Ovary (tissue), 9 donors: Measurements from ENCODE around the gene MRRF. TPM values are rescaled to one million over a fixed set of nuclear protein-coding genes. Genes with fewer than 3 reads are reported as not detected.

Experiments
- DNase-seq, 5 donors: peaks; one replicate each; pipeline ENCODE4 v3.0.0-alpha.2; 2019 to 2020
- H3K27ac ChIP-seq, 2 donors: fragments of 200-600 bp; one replicate each; pipeline versions ENCODE4 v1.5.1 to v1.8.0; 2019 to 2022
- H3K27me3 ChIP-seq: fragments of 200-600 bp; one replicate; pipeline ENCODE4 v1.8.0; 2022
- H3K36me3 ChIP-seq: fragments of 200-600 bp; sonication (generic); one replicate; pipeline ENCODE4 v1.5.1; 2019
- H3K4me1 ChIP-seq: one replicate; pipeline ENCODE4 v1.8.1; 2013; ENCODE audit warnings: mild to moderate bottlenecking, moderate library complexity; ENCODE audit not compliant: insufficient read depth
- H3K4me3 ChIP-seq: fragments of 200-600 bp; sonication (generic); one replicate; pipeline ENCODE4 v1.5.1; 2017
- H3K9me3 ChIP-seq, 2 donors: fragments of 200-600 bp in 1 of 2; sonication (generic) in 1 of 2; one replicate each; pipeline versions ENCODE4 v1.5.1 to v1.8.1; 2013 to 2019; ENCODE audit warnings: mild to moderate bottlenecking in 1 of 2, moderate library complexity in 1 of 2
- EP300 ChIP-seq: sonication (generic); formaldehyde crosslinking; IDR thresholded peaks from one replicate; pipeline ENCODE4 v1.6.1; 2017; ENCODE audit warnings: antibody characterized with exemption
- POLR2A ChIP-seq: fragments of 450-650 bp; IDR thresholded peaks from one replicate; pipeline ENCODE4 v1.6.1; 2017; ENCODE audit warnings: antibody characterized with exemption, mild to moderate bottlenecking, moderate library complexity
- WGBS, 3 donors: extraction: QIAGEN DNeasy Blood & Tissue Kit in 1 of 3; methylation state at CpG; one replicate each; pipeline versions ENCODE4 v1.1.5 to v1.1.7; 2013 to 2017; 5-methylcytosine and 5-hydroxymethylcytosine counted together
- intact Hi-C, 4 donors: fragments of 100-400 bp; cut with DNase I; formaldehyde crosslinking; loops; one replicate each; pipeline versions ENCODE4 v1.11.0 to v1.15.1; 2022 to 2023
- polyA plus RNA-seq, 2 donors: library from polyadenylated mRNA; stranded (reverse); fragments of 200-250 nt in 1 of 2; fragments of 350-450 nt in 1 of 2; fragmentation: Illumina TruSeq in 1 of 2; extraction: RNeasy Lipid Tissue Mini Kit (QIAGEN cat#74804) in 1 of 2; gene quantifications; one replicate each; pipeline ENCODE4 v1.2.3, GENCODE V29; 2013 to 2014
- total RNA-seq, 7 donors: library from RNA; depleted of rRNA in 2 of 7; stranded (reverse); fragments of >200 nt in 2 of 7; fragmentation: NEBNext Ultra II Directional in 3 of 7; extraction: Animal tissue kit (Norgen Biotek cat#: 25700) in 3 of 7; gene quantifications; one replicate each; pipeline versions ENCODE4 v1.1.0 to v1.2.4, GENCODE V29; 2016 to 2023
- TF ChIP-seq, protein P1 (sequence below), 3 donors: fragments of 450-650 bp in 2 of 3; fragments of 200-600 bp in 1 of 3; IDR thresholded peaks; one replicate each; pipeline versions ENCODE4 v1.5.1 to v1.8.0; 2016 to 2022; ENCODE audit warnings: antibody characterized with exemption in 3 of 3, mild to moderate bottlenecking in 1 of 3
- donor health status: DM: no; HTN: no; CAD: no; lungs with moderate emphysema.
- donor health status: DM: no; HTN: no; CAD: no.
- donor health status: Bipolar disorder and iron deficiency.
- donor health status: DM: yes; HTN: yes; CAD: no.
- donor health status: DM: no; HTN: no; CAD: no.
- donor health status: DM: yes; HTN: yes; CAD: no.

MRRF gene
- total and polyA plus RNA-seq, 9 donors, result 15.6 to 29.8 (median 22.2) TPM

DNA sequence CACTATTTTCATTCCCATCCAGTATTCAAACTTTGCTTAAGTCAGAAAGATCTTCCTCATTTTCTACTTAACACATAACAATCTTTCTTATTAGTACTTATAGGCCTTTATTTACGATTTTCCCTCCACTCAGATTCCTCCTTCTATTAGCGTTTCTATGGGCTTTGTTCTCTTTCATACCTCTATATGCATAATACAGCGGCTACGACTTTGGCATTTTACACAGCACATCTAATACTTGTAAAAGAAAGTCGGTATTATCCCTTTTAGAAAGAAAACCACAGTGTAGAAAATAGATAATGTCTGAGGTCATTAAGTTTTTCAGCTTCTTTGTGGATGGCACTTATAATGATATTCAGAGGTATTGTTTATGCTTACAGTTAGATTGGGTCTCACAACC is 8.5 kb upstream of the MRRF start:
- 88 to 93% (median 88%) methylated on average over 5 of the region's 5 CpGs for WGBS, 3 donors
- TF ChIP-seq, protein P1, sequence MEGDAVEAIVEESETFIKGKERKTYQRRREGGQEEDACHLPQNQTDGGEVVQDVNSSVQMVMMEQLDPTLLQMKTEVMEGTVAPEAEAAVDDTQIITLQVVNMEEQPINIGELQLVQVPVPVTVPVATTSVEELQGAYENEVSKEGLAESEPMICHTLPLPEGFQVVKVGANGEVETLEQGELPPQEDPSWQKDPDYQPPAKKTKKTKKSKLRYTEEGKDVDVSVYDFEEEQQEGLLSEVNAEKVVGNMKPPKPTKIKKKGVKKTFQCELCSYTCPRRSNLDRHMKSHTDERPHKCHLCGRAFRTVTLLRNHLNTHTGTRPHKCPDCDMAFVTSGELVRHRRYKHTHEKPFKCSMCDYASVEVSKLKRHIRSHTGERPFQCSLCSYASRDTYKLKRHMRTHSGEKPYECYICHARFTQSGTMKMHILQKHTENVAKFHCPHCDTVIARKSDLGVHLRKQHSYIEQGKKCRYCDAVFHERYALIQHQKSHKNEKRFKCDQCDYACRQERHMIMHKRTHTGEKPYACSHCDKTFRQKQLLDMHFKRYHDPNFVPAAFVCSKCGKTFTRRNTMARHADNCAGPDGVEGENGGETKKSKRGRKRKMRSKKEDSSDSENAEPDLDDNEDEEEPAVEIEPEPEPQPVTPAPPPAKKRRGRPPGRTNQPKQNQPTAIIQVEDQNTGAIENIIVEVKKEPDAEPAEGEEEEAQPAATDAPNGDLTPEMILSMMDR (IDR thresholded peaks at IDR 0.05), result no peak
- H3K4me1 ChIP-seq, result peaks cover 1% of the 10 kb centered on the region
- no peak overlapping the region for H3K4me3 ChIP-seq
- H3K27me3 ChIP-seq, result no peaks in the 10 kb centered on the region
- no peak for DNase-seq
- no peak overlapping the region for H3K27ac ChIP-seq
- no peaks in the 10 kb centered on the region for H3K9me3 ChIP-seq
- no peaks in the 10 kb centered on the region for H3K36me3 ChIP-seq
- intact Hi-C loops, result no loop called here

DNA sequence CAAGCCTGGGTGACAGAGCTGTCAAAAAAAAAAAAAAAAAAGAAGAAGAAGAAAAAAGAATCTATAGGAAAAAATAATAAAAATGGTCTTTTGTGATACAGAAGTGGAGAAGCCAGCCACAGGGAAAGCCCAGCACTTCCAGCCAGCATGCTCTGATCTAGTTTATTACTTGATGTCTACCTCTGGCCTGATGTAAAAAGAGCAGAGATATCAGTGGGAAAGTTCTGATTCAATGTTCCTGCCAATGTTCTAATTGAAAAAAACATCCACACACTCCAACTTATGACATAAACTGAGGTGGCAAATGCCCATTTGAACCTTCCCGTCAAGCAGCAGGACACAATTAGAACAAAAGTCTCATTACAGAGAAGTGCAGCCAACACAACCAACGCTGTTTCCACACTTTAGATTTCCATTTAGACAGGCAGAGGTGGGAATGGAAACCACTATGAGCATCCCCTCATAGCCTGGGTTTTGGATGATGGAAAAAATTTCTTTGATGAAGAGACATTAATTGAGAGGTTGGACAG is 5.7 kb upstream of the MRRF start:
- WGBS, 3 donors, result 80 to 83% (median 83%) methylated on average over 2 of the region's 2 CpGs
- H3K27ac ChIP-seq, result no peak overlapping the region
- H3K9me3 ChIP-seq, result no peaks in the 10 kb centered on the region
- no peaks in the 10 kb centered on the region for H3K36me3 ChIP-seq
- H3K27me3 ChIP-seq, result no peaks in the 10 kb centered on the region
- H3K4me3 ChIP-seq, result no peak overlapping the region
- intact Hi-C loops, result no loop called here
- DNase-seq, result no peak
- H3K4me1 ChIP-seq, result peaks cover 7% of the 10 kb centered on the region
- TF ChIP-seq, protein P1 (IDR thresholded peaks at IDR 0.05), result no peak

- Histone ChIP-seq H3K9me3 (no peaks in the 10 kb centered on the region), H3K27me3 (no peaks in the 10 kb centered on the region), H3K27ac (no peak overlapping the region), H3K36me3 (no peaks in the 10 kb centered on the region), H3K4me1 (peaks cover 9% of the 10 kb centered on the region), H3K4me3 (no peak overlapping the region)
- DNase-seq, result peak; percentile 23 to 76 (median 58)
- TF ChIP-seq, protein P1 (IDR thresholded peaks at IDR 0.05), result no peak
- TF ChIP-seq POLR2A, result no peak
- no peak for TF ChIP-seq EP300
- intact Hi-C loops, result loop anchor here in 1 of 4 donors (10.0 kb wide), 1 partner anchor 167 kb away; the partner anchor contains the start of gene TTLL11
- WGBS, 3 donors, result 75 to 86% (median 84%) methylated on average over 1 of the region's 1 CpG
Observed at GRCh38 chr9:122261469-122261881, 3.2 kb upstream of the MRRF start.

DNA sequence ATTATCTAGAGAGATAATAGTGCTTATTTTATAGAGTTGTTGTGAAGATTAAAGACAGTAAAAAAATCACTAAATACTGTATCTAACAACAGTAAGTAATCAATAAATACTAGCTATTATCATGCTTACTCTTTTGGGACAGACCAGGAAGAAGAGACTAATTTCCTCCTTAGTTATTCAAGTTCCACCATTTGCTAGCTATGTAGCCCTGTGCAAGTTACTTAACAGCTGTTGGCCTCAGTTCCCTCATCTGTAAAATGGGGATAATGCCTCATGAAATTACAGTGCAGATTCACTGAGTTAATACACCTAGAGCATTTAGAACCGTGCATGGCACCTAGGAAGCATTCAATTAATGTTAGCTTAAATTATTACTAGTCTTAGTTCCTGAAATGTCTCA is 2.6 kb upstream of the MRRF start:
- 83 to 92% (median 91%) methylated on average over 1 of the region's 1 CpG for WGBS, 3 donors
- H3K27me3 ChIP-seq, result no peaks in the 10 kb centered on the region
- no peak for DNase-seq
- peaks cover 9% of the 10 kb centered on the region for H3K4me1 ChIP-seq
- H3K9me3 ChIP-seq, result no peaks in the 10 kb centered on the region
- H3K36me3 ChIP-seq, result no peaks in the 10 kb centered on the region
- intact Hi-C loops, result loop anchor here in 1 of 4 donors (10.0 kb wide), 1 partner anchor 167 kb away; the partner anchor contains the start of gene TTLL11
- H3K27ac ChIP-seq, result no peak overlapping the region
- H3K4me3 ChIP-seq, result no peak overlapping the region
- TF ChIP-seq, protein P1 (IDR thresholded peaks at IDR 0.05), result no peak
- TF ChIP-seq POLR2A (no peak), EP300 (no peak)
